COLO668 (cell line): ENCODE data around the gene RAC2.

Experiments
- DNase-seq: peaks from one replicate; lab custom pipeline; 2025; ENCODE audit not compliant: unreplicated experiment; lab: John Stamatoyannopoulos, UW

RAC2 gene

GRCh38 chr22:37192204-37192603 is 51.9 kb downstream of the RAC2 start:
- DNase-seq = no peak

- DNase-seq = no peak
Measured at GRCh38 chr22:37190262-37190780, 53.7 kb downstream of the RAC2 start.

GRCh38 chr22:37188901-37189466 is 55.1 kb downstream of the RAC2 start:
- DNase-seq = no peak

GRCh38 chr22:37187891-37188761 is 55.9 kb downstream of the RAC2 start, which contains the start of gene C1QTNF6:
Gene C1QTNF6, minus strand, starts transcription at chr22:37188247. Its CDS starts 34 bp downstream, at chr22:37188213.
- DNase-seq = no peak

GRCh38 chr22:37187552-37187890 is 56.5 kb downstream of the RAC2 start:
- DNase-seq = no peak

GRCh38 chr22:37186997-37187522 is 57.0 kb downstream of the RAC2 start:
- no peak for DNase-seq

GRCh38 chr22:37186228-37186996 is 57.7 kb downstream of the RAC2 start:
- no peak for DNase-seq

GRCh38 chr22:37185646-37186227 is 58.3 kb downstream of the RAC2 start:
- no peak for DNase-seq

- no peak for DNase-seq
Measured at GRCh38 chr22:37184816-37185541, 59.1 kb downstream of the RAC2 start.

- no peak for DNase-seq
Measured at GRCh38 chr22:37184380-37184755, 59.7 kb downstream of the RAC2 start.

- DNase-seq = no peak
Measured at GRCh38 chr22:37183432-37184379, 60.4 kb downstream of the RAC2 start.

GRCh38 chr22:37182949-37183245 is 61.2 kb downstream of the RAC2 start:
- DNase-seq = no peak

GRCh38 chr22:37182101-37182948 is 61.7 kb downstream of the RAC2 start:
- no peak for DNase-seq

- DNase-seq = no peak
Measured at GRCh38 chr22:37181681-37182080, 62.4 kb downstream of the RAC2 start.

GRCh38 chr22:37180531-37181231 is 63.4 kb downstream of the RAC2 start:
- no peak for DNase-seq

- DNase-seq = no peak
Measured at GRCh38 chr22:37179622-37180420, 64.2 kb downstream of the RAC2 start.

GRCh38 chr22:37179126-37179470 is 65.0 kb downstream of the RAC2 start:
- no peak for DNase-seq
